ENCODE results near the gene EFNA1. TPM values are rescaled to one million over a fixed set of nuclear protein-coding genes. Genes with fewer than 3 reads are reported as not detected.

EFNA1 gene
- total RNA-seq, 1 donor from 2014 or later: 66.7 TPM

GRCh38 chr1:155083865-155084721 lies 43.6 kb upstream of the EFNA1 start:
- H3K27ac ChIP-seq: no peak overlapping the region
- DNase-seq (ENCODE audit: low spot score in 2 of 2): no peak
- no peaks in the 10 kb centered on the region for H3K9me3 ChIP-seq
- peak overlapping the region; percentile 66 to 81 for H3K4me3 ChIP-seq
- H3K4me1 ChIP-seq: peaks cover 32 to 42% of the 10 kb centered on the region in 2 donors
- intact Hi-C loops (cut with DNase I): loop anchor here (1.0 to 2.0 kb wide), 4 partner anchors 33 to 525 kb away; partner anchors contain the start of genes ADAM15 and UBE2Q1
- no peaks in the 10 kb centered on the region for H3K36me3 ChIP-seq
- peaks cover 42% of the 10 kb centered on the region for H3K27me3 ChIP-seq
- no peak for TF ChIP-seq CTCF (IDR thresholded peaks at IDR 0.05)

GRCh38 chr1:155084722-155085503 lies 42.8 kb upstream of the EFNA1 start:
- DNase-seq (ENCODE audit: low spot score in 2 of 2): peak; percentile 77 to 96
- Histone ChIP-seq H3K27me3 (peaks cover 40% of the 10 kb centered on the region), H3K4me3 (peak overlapping the region; percentile 66 to 81), H3K27ac (peak overlapping the region; percentile 79 to 83), H3K36me3 (no peaks in the 10 kb centered on the region), H3K4me1 (peaks cover 24 to 33% of the 10 kb centered on the region in 2 donors), H3K9me3 (no peaks in the 10 kb centered on the region)
- intact Hi-C loops (cut with DNase I): loop anchor here (1.0 to 2.0 kb wide), 5 partner anchors 22 to 526 kb away; partner anchors contain the start of genes ADAM15, EFNA4 and UBE2Q1
- peak; percentile 93 to 98 (median 94) for TF ChIP-seq CTCF (IDR thresholded peaks at IDR 0.05)

- Histone ChIP-seq H3K4me3 (peak overlapping the region; percentile 66 to 81), H3K4me1 (peaks cover 18 to 26% of the 10 kb centered on the region in 2 donors), H3K36me3 (no peaks in the 10 kb centered on the region), H3K9me3 (no peaks in the 10 kb centered on the region), H3K27me3 (peaks cover 34% of the 10 kb centered on the region), H3K27ac (peak overlapping the region; percentile 79 to 83)
- DNase-seq (ENCODE audit: low spot score in 2 of 2): peak; percentile 56 to 88
- TF ChIP-seq CTCF (IDR thresholded peaks at IDR 0.05): no peak
- intact Hi-C loops (cut with DNase I): loop anchor here (1.0 to 2.0 kb wide), 4 partner anchors 22 to 527 kb away; partner anchors contain the start of genes ADAM15, EFNA4 and UBE2Q1
Observed at GRCh38 chr1:155085504-155086127, 42.1 kb upstream of the EFNA1 start.

- no peak overlapping the region for H3K27ac ChIP-seq
- peak overlapping the region; percentile 66 to 81 for H3K4me3 ChIP-seq
- DNase-seq (ENCODE audit: low spot score in 2 of 2): peak in 1 of 2 donors; percentile 87
- TF ChIP-seq CTCF (IDR thresholded peaks at IDR 0.05): peak; percentile 91 to 100 (median 99)
- peaks cover 28% of the 10 kb centered on the region for H3K27me3 ChIP-seq
- intact Hi-C loops (cut with DNase I): no loop called here
- H3K9me3 ChIP-seq: no peaks in the 10 kb centered on the region
- peaks cover 13 to 20% of the 10 kb centered on the region in 2 donors for H3K4me1 ChIP-seq
- H3K36me3 ChIP-seq: no peaks in the 10 kb centered on the region
Observed at GRCh38 chr1:155086128-155086741, 41.4 kb upstream of the EFNA1 start.
